Neural cell (in vitro differentiated cells): ENCODE measurements around the gene BUB3. TPM values are rescaled to one million over a fixed set of nuclear protein-coding genes. Genes with fewer than 3 reads are reported as not detected.

ENCODE experiments used
- H2AFZ ChIP-seq: fragments of 200-600, 300-800 bp; sonication (generic), shearing (Covaris generic); 2 replicates; pipeline ENCODE4 v1.6.0; 2014; ENCODE audit warnings: low read depth, mild to moderate bottlenecking, antibody characterized with exemption, low read length, moderate library complexity
- H3F3A ChIP-seq: fragments of 200-600 bp; shearing (Covaris generic); 2 replicates; pipeline ENCODE4 v1.6.1; 2016; ENCODE audit warnings: mild to moderate bottlenecking, moderate library complexity, mixed read lengths, antibody characterized with exemption, low read length; ENCODE audit not compliant: insufficient read depth, poor library complexity, severe bottlenecking
- H3K27ac ChIP-seq: fragments of 200-600, 300-800 bp; sonication (generic), shearing (Covaris generic); 2 replicates; pipeline ENCODE4 v1.5.1; 2014; ENCODE audit warnings: mild to moderate bottlenecking, low read length, moderate library complexity
- H3K27me3 ChIP-seq: fragments of 300-800, 200-600 bp; sonication (generic), shearing (Covaris generic); 2 replicates; pipeline ENCODE4 v1.6.0; 2014; ENCODE audit warnings: mild to moderate bottlenecking, low read depth, low read length, moderate library complexity; ENCODE audit not compliant: insufficient read depth
- H3K36me3 ChIP-seq: fragments of 300-800, 200-600 bp; sonication (generic), shearing (Covaris generic); 2 replicates; pipeline ENCODE4 v1.5.1; 2014; ENCODE audit warnings: mild to moderate bottlenecking, antibody characterized with exemption, low read length, moderate library complexity; ENCODE audit not compliant: insufficient read depth
- H3K4me2 ChIP-seq: fragments of 300-800, 200-600 bp; sonication (generic), shearing (Covaris generic); 2 replicates; pipeline ENCODE4 v1.6.0; 2014; ENCODE audit warnings: mild to moderate bottlenecking, low read length
- H3K4me3 ChIP-seq: fragments of 300-800, 200-600 bp; sonication (generic), shearing (Covaris generic); 2 replicates; pipeline ENCODE4 v1.5.1; 2014; ENCODE audit warnings: mild to moderate bottlenecking, low read length, moderate library complexity
- H3K79me2 ChIP-seq: fragments of 200-600 bp; shearing (Covaris generic); replicated peaks from 2 replicates; pipeline ENCODE4 v1.6.0; 2014; ENCODE audit warnings: mild to moderate bottlenecking, low read length, moderate library complexity; ENCODE audit not compliant: insufficient read depth
- H3K9ac ChIP-seq: fragments of 300-800, 200-600 bp; sonication (generic), shearing (Covaris generic); 2 replicates; pipeline ENCODE4 v1.6.1; 2016; ENCODE audit warnings: mild to moderate bottlenecking, low read length, mixed read lengths
- H3K9me2 ChIP-seq: fragments of 200-600 bp; shearing (Covaris generic); 2 replicates; pipeline ENCODE4 v1.6.1; 2016; ENCODE audit warnings: mild to moderate bottlenecking, low read length, mixed read lengths; ENCODE audit not compliant: insufficient read depth
- H3K9me3 ChIP-seq: fragments of 200-600, 300-800 bp; sonication (generic), shearing (Covaris generic); 2 replicates; pipeline ENCODE4 v1.6.1; 2016; ENCODE audit warnings: mild to moderate bottlenecking, mixed run types, low read length, moderate library complexity, mixed read lengths
- H4K20me1 ChIP-seq: fragments of 200-600 bp; shearing (Covaris generic); 2 replicates; pipeline ENCODE4 v1.6.1; 2016; ENCODE audit warnings: mild to moderate bottlenecking, mixed run types; ENCODE audit not compliant: insufficient read depth
- EP300 ChIP-seq: fragments of 450-650 bp; conservative IDR thresholded peaks from 2 replicates; pipeline ENCODE4 v1.6.1; 2014; ENCODE audit warnings: antibody characterized with exemption, mild to moderate bottlenecking, moderate library complexity; ENCODE audit not compliant: poor library complexity, severe bottlenecking
- EZH2 ChIP-seq: fragments of 200-600, 300-800 bp; shearing (Covaris generic), sonication (generic); IDR thresholded peaks from 2 replicates; pipeline ENCODE4 v1.6.1; 2014; ENCODE audit warnings: antibody characterized with exemption, low read length, borderline replicate concordance, mild to moderate bottlenecking; ENCODE audit not compliant: insufficient read depth, poor library complexity, severe bottlenecking
- MXI1 ChIP-seq: fragments of 450-650 bp; conservative IDR thresholded peaks from 2 replicates; pipeline ENCODE4 v1.6.1; 2014; ENCODE audit warnings: antibody characterized with exemption, mild to moderate bottlenecking; ENCODE audit not compliant: poor library complexity, severe bottlenecking
- POLR2AphosphoS5 ChIP-seq: IDR thresholded peaks from 2 replicates; pipeline ENCODE4 v1.6.1; 2012
- RAD21 ChIP-seq: fragments of 450-650 bp; conservative IDR thresholded peaks from 2 replicates; pipeline ENCODE4 v1.6.1; 2014; ENCODE audit warnings: antibody characterized with exemption, mild to moderate bottlenecking, moderate library complexity
- REST ChIP-seq: IDR thresholded peaks from 2 replicates; pipeline ENCODE4 v1.6.1; 2012; ENCODE audit warnings: borderline replicate concordance
- SMC3 ChIP-seq: fragments of 450-650 bp; conservative IDR thresholded peaks from 2 replicates; pipeline ENCODE4 v1.6.1; 2014; ENCODE audit warnings: antibody characterized with exemption, mild to moderate bottlenecking, moderate library complexity; ENCODE audit not compliant: poor library complexity
- TAF1 ChIP-seq: IDR thresholded peaks from 2 replicates; pipeline ENCODE4 v1.6.1; 2012; ENCODE audit warnings: low read depth
- polyA plus RNA-seq: library from polyadenylated mRNA; depleted of rRNA; stranded (reverse); fragments of >200 nt; gene quantifications from 2 replicates; pipeline ENCODE4 v1.2.3, GENCODE V29; 2014
- TF ChIP-seq, protein P1 (sequence below): fragments of 450-650 bp; IDR thresholded peaks from 2 replicates; pipeline ENCODE4 v1.5.1; 2014; ENCODE audit warnings: antibody characterized with exemption, mild to moderate bottlenecking, moderate library complexity; ENCODE audit not compliant: poor library complexity, severe bottlenecking

The BUB3 gene
- polyA plus RNA-seq, 1 donor from 2014 or later: 162 TPM

DNA sequence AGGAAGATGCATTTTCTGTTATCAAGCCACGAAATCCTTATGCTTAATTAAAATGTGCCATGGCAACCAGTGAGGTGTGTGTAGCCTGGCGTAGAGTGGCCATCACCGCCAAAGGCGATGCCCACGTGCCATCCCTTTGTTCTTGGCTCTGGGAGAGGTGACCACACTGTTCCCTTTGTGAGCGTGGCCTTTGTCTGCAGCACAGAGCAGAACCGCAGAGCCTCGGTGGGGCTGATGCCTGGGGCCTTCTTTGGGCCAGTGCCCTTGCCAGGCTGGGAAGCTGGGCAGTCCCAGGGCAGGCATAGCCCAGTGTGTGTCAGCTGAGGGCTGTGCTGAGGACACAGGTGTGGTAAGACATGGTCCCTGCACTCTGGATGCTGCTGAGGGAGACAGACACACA lies 48.3 kb downstream of the BUB3 start:
- H3K9ac ChIP-seq: no peak overlapping the region
- TF ChIP-seq SMC3: no peak
- TF ChIP-seq POLR2AphosphoS5: no peak
- no peak for TF ChIP-seq RAD21
- no peak for TF ChIP-seq EZH2
- no peak for TF ChIP-seq TAF1
- no peak for TF ChIP-seq REST
- no peak for TF ChIP-seq EP300
- TF ChIP-seq, protein P1, sequence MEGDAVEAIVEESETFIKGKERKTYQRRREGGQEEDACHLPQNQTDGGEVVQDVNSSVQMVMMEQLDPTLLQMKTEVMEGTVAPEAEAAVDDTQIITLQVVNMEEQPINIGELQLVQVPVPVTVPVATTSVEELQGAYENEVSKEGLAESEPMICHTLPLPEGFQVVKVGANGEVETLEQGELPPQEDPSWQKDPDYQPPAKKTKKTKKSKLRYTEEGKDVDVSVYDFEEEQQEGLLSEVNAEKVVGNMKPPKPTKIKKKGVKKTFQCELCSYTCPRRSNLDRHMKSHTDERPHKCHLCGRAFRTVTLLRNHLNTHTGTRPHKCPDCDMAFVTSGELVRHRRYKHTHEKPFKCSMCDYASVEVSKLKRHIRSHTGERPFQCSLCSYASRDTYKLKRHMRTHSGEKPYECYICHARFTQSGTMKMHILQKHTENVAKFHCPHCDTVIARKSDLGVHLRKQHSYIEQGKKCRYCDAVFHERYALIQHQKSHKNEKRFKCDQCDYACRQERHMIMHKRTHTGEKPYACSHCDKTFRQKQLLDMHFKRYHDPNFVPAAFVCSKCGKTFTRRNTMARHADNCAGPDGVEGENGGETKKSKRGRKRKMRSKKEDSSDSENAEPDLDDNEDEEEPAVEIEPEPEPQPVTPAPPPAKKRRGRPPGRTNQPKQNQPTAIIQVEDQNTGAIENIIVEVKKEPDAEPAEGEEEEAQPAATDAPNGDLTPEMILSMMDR: no peak
- no peak for TF ChIP-seq MXI1
- no peak overlapping the region for H2AFZ ChIP-seq
- no peaks in the 10 kb centered on the region for H3K36me3 ChIP-seq
- no peaks in the 10 kb centered on the region for H3K9me3 ChIP-seq
- no peak overlapping the region for H3K4me3 ChIP-seq
- no peak overlapping the region for H3K4me2 ChIP-seq
- no peaks in the 10 kb centered on the region for H4K20me1 ChIP-seq
- no peaks in the 10 kb centered on the region for H3K27me3 ChIP-seq
- no peaks in the 10 kb centered on the region for H3K9me2 ChIP-seq
- H3K79me2 ChIP-seq: no peaks in the 10 kb centered on the region
- no peak overlapping the region for H3K27ac ChIP-seq
- no peaks in the 10 kb centered on the region for H3F3A ChIP-seq

GRCh38 chr10:123203393-123204126 lies 49.4 kb downstream of the BUB3 start:
- Histone ChIP-seq H3K79me2 (no peaks in the 10 kb centered on the region), H3K4me2 (no peak overlapping the region), H3K27me3 (no peaks in the 10 kb centered on the region), H3F3A (no peaks in the 10 kb centered on the region), H3K9me3 (peaks cover 2% of the 10 kb centered on the region), H3K9ac (no peak overlapping the region), H3K27ac (no peak overlapping the region), H2AFZ (no peak overlapping the region), H3K4me3 (no peak overlapping the region), H3K9me2 (no peaks in the 10 kb centered on the region), H3K36me3 (no peaks in the 10 kb centered on the region), H4K20me1 (no peaks in the 10 kb centered on the region)
- no peak for TF ChIP-seq POLR2AphosphoS5
- TF ChIP-seq, protein P1: no peak
- TF ChIP-seq TAF1: no peak
- no peak for TF ChIP-seq RAD21
- TF ChIP-seq REST: no peak
- TF ChIP-seq MXI1: no peak
- no peak for TF ChIP-seq SMC3
- TF ChIP-seq EP300: no peak
- no peak for TF ChIP-seq EZH2
